PC-9 (cell line): ENCODE data around the gene ZNF474. TPM values are rescaled to one million over a fixed set of nuclear protein-coding genes. Genes with fewer than 3 reads are reported as not detected.

Experiments used
- BruUV-seq: library from RNA; stranded (reverse); fragments of 400-500 nt; replicated peaks from 2 replicates; lab custom pipeline; 2021; lab: Mats Ljungman, UMichigan
- CTCF ChIA-PET: fragments of 300-600 bp; sonication (Branson Sonifier 250); formaldehyde crosslinking; loops from one replicate; lab custom pipeline; 2022; ENCODE audit warnings: antibody characterized with exemption; lab: Charles Lee
- POLR2A ChIA-PET: fragments of 300-600 bp; sonication (Branson Sonifier 250); formaldehyde crosslinking; loops from one replicate; lab custom pipeline; 2022; ENCODE audit warnings: antibody characterized with exemption; ENCODE audit not compliant: unreplicated experiment; lab: Charles Lee
- DNase-seq, 2 experiments: peaks; one replicate each; pipeline versions ENCODE4 v3.0.0 to v3.0.0-alpha.2; 2015 to 2022; ENCODE audit warnings: mixed read lengths in 1 of 2
- H2AFZ ChIP-seq: fragments of 200-600 bp; sonication (generic); 2 replicates; pipeline ENCODE4 v1.8.1; 2017; ENCODE audit warnings: antibody characterized with exemption
- H3F3A ChIP-seq: fragments of 200-600 bp; sonication (generic); 2 replicates; pipeline ENCODE4 v1.8.1; 2017; ENCODE audit warnings: antibody characterized with exemption, mild to moderate bottlenecking, low read depth; ENCODE audit not compliant: insufficient read depth
- H3K27ac ChIP-seq: fragments of 200-600 bp; sonication (generic); 2 replicates; pipeline ENCODE4 v1.6.1; 2016; ENCODE audit warnings: mixed run types
- H3K27me3 ChIP-seq: fragments of 200-600 bp; sonication (generic); 2 replicates; pipeline ENCODE4 v1.6.1; 2016; ENCODE audit warnings: low read depth, mixed run types; ENCODE audit not compliant: insufficient read depth
- H3K36me3 ChIP-seq: fragments of 200-600 bp; sonication (generic); 2 replicates; pipeline ENCODE4 v1.6.1; 2016; ENCODE audit warnings: low read depth, mixed run types
- H3K4me1 ChIP-seq: fragments of 200-600 bp; sonication (generic); replicated peaks from 2 replicates; pipeline ENCODE4 v1.6.1; 2016; ENCODE audit warnings: mixed run types; ENCODE audit not compliant: insufficient read depth
- H3K4me2 ChIP-seq: fragments of 200-600 bp; sonication (generic); 2 replicates; pipeline ENCODE4 v1.6.1; 2017; ENCODE audit warnings: mixed run types
- H3K4me3 ChIP-seq: fragments of 200-600 bp; sonication (generic); 2 replicates; pipeline ENCODE4 v1.6.1; 2016; ENCODE audit warnings: mixed run types
- H3K79me2 ChIP-seq: fragments of 200-600 bp; sonication (generic); 2 replicates; pipeline ENCODE4 v1.6.1; 2017; ENCODE audit warnings: low read depth, mixed run types
- H3K9me2 ChIP-seq: fragments of 200-600 bp; sonication (generic); 2 replicates; pipeline ENCODE4 v1.8.1; 2017; ENCODE audit warnings: mild to moderate bottlenecking; ENCODE audit not compliant: insufficient read depth
- H3K9me3 ChIP-seq: fragments of 200-600 bp; sonication (generic); 2 replicates; pipeline ENCODE4 v1.8.1; 2016; ENCODE audit warnings: low read depth; ENCODE audit not compliant: insufficient read depth
- H4K20me1 ChIP-seq: fragments of 200-600 bp; sonication (generic); 2 replicates; pipeline ENCODE4 v1.8.1; 2017; ENCODE audit not compliant: insufficient read depth
- CTCF ChIP-seq: fragments of 200-600 bp; sonication (generic); conservative IDR thresholded peaks from 2 replicates; pipeline ENCODE4 v1.6.1; 2017; ENCODE audit warnings: mixed run types, antibody characterized with exemption, mild to moderate bottlenecking, moderate library complexity
- EZH2 ChIP-seq: fragments of 200-600 bp; sonication (generic); IDR thresholded peaks from 2 replicates; pipeline ENCODE4 v1.8.0; 2017; ENCODE audit warnings: antibody characterized with exemption, low read depth
- intact Hi-C: fragments of 100-400 bp; cut with micrococcal nuclease; formaldehyde crosslinking; loops from one replicate; pipeline ENCODE4 v1.10.0; 2022; ENCODE audit not compliant: unreplicated experiment
- total RNA-seq: library from RNA; stranded (reverse); gene quantifications from 2 replicates; pipeline ENCODE4 v1.2.3, GENCODE V29; 2021

ZNF474 gene
- total RNA-seq, 1 experiment from 2014 or later: not detected

GRCh38 chr5:122112733-122113558 lies 16.4 kb upstream of the ZNF474 start:
- intact Hi-C loops: no loop called here
- H3K79me2 ChIP-seq: no peaks in the 10 kb centered on the region
- H4K20me1 ChIP-seq: no peaks in the 10 kb centered on the region
- H3K27ac ChIP-seq: no peak overlapping the region
- H3K4me2 ChIP-seq: no peak overlapping the region
- no peaks in the 10 kb centered on the region for H3K4me1 ChIP-seq
- ChIA-PET CTCF (no interaction called here), POLR2A (no interaction called here)
- H3K36me3 ChIP-seq: no peaks in the 10 kb centered on the region
- H3K4me3 ChIP-seq: no peak overlapping the region
- TF ChIP-seq EZH2 (no peak), CTCF (no peak)
- no peaks in the 10 kb centered on the region for H3K9me2 ChIP-seq
- no peaks in the 10 kb centered on the region for H3F3A ChIP-seq
- H3K9me3 ChIP-seq: no peaks in the 10 kb centered on the region
- no peaks in the 10 kb centered on the region for H3K27me3 ChIP-seq
- DNase-seq: no peak
- no TSS peak for BruUV-seq
- H2AFZ ChIP-seq: no peak overlapping the region

- Histone ChIP-seq H3F3A (no peaks in the 10 kb centered on the region), H3K36me3 (no peaks in the 10 kb centered on the region), H3K4me2 (no peak overlapping the region), H4K20me1 (no peaks in the 10 kb centered on the region), H2AFZ (no peak overlapping the region), H3K9me2 (no peaks in the 10 kb centered on the region), H3K4me1 (no peaks in the 10 kb centered on the region), H3K9me3 (no peaks in the 10 kb centered on the region), H3K79me2 (no peaks in the 10 kb centered on the region), H3K27ac (no peak overlapping the region), H3K4me3 (no peak overlapping the region), H3K27me3 (no peaks in the 10 kb centered on the region)
- no peak for DNase-seq
- intact Hi-C loops: no loop called here
- ChIA-PET POLR2A (no interaction called here), CTCF (no interaction called here)
- BruUV-seq: no TSS peak
- TF ChIP-seq EZH2: no peak
- no peak for TF ChIP-seq CTCF
Measured at GRCh38 chr5:122114501-122114900, 14.8 kb upstream of the ZNF474 start.

- CTCF ChIA-PET: no interaction called here
- POLR2A ChIA-PET: no interaction called here
- H3K4me3 ChIP-seq: no peak overlapping the region
- no peaks in the 10 kb centered on the region for H3K9me3 ChIP-seq
- no peak for DNase-seq
- H3K4me1 ChIP-seq: no peaks in the 10 kb centered on the region
- BruUV-seq: no TSS peak
- H4K20me1 ChIP-seq: no peaks in the 10 kb centered on the region
- no peaks in the 10 kb centered on the region for H3K9me2 ChIP-seq
- H3K36me3 ChIP-seq: no peaks in the 10 kb centered on the region
- intact Hi-C loops: no loop called here
- no peak overlapping the region for H2AFZ ChIP-seq
- no peak overlapping the region for H3K4me2 ChIP-seq
- H3F3A ChIP-seq: no peaks in the 10 kb centered on the region
- no peaks in the 10 kb centered on the region for H3K27me3 ChIP-seq
- TF ChIP-seq EZH2: no peak
- TF ChIP-seq CTCF: no peak
- no peak overlapping the region for H3K27ac ChIP-seq
- H3K79me2 ChIP-seq: no peaks in the 10 kb centered on the region
Measured at GRCh38 chr5:122118356-122118948, 10.9 kb upstream of the ZNF474 start.
